Mesenchymal stem cell (in vitro differentiated cells and primary cell): ENCODE measurements around the gene C14orf132.

Experiments used
- DNase-seq: peaks from one replicate; pipeline ENCODE4 v3.0.0-alpha.2; 2013
- H2AFZ ChIP-seq: one replicate; pipeline ENCODE4 v1.6.1; 2013; ENCODE audit warnings: low read depth, mild to moderate bottlenecking, control low read depth, inconsistent platforms, low read length, moderate library complexity
- H2AK5ac ChIP-seq: 2 replicates; pipeline ENCODE4 v1.6.1; 2013; ENCODE audit warnings: low read length, moderate library complexity, mild to moderate bottlenecking, inconsistent platforms; ENCODE audit not compliant: severe bottlenecking
- H2BK120ac ChIP-seq: one replicate; pipeline ENCODE4 v1.6.1; 2013; ENCODE audit warnings: low read depth, mild to moderate bottlenecking, inconsistent platforms, low read length, moderate library complexity
- H2BK12ac ChIP-seq, 2 experiments: one replicate each; pipeline ENCODE4 v1.6.1; 2013; ENCODE audit warnings: inconsistent platforms in 2 of 2, low read length in 2 of 2, mild to moderate bottlenecking in 2 of 2, moderate library complexity in 2 of 2, control low read depth in 1 of 2
- H2BK15ac ChIP-seq: one replicate; pipeline ENCODE4 v1.6.1; 2013; ENCODE audit warnings: mild to moderate bottlenecking, low read depth, inconsistent platforms; ENCODE audit not compliant: poor library complexity, severe bottlenecking
- H2BK5ac ChIP-seq: 2 replicates; pipeline ENCODE4 v1.6.1; 2013; ENCODE audit warnings: low read depth, mild to moderate bottlenecking, low read length, control low read depth, inconsistent platforms; ENCODE audit not compliant: poor library complexity, severe bottlenecking
- H3K14ac ChIP-seq, 2 experiments: one replicate each; pipeline ENCODE4 v1.6.1; 2013; ENCODE audit warnings: inconsistent platforms in 2 of 2, low read length in 2 of 2, control low read depth in 1 of 2, mild to moderate bottlenecking in 1 of 2, moderate library complexity in 1 of 2
- H3K18ac ChIP-seq, 2 experiments: one replicate each; pipeline ENCODE4 v1.6.1; 2013; ENCODE audit warnings: inconsistent platforms in 2 of 2, low read length in 2 of 2, control low read depth in 1 of 2, low read depth in 1 of 2, mild to moderate bottlenecking in 1 of 2
- H3K23ac ChIP-seq, 2 experiments: one replicate each; pipeline ENCODE4 v1.6.1; 2013; ENCODE audit warnings: inconsistent platforms in 2 of 2, low read length in 2 of 2, mild to moderate bottlenecking in 2 of 2, moderate library complexity in 2 of 2, control low read depth in 1 of 2
- H3K27ac ChIP-seq: 2 replicates; pipeline ENCODE4 v1.5.1; 2013; ENCODE audit warnings: mild to moderate bottlenecking, moderate library complexity, low read length, control low read depth, inconsistent platforms; ENCODE audit not compliant: poor library complexity, severe bottlenecking
- H3K27me3 ChIP-seq, 2 experiments: 2 replicates each; pipeline versions ENCODE4 v1.6.1 to v1.7.0; 2013; ENCODE audit warnings: low read length in 2 of 2, mild to moderate bottlenecking in 2 of 2, moderate library complexity in 2 of 2, control low read depth in 1 of 2, inconsistent platforms in 1 of 2; ENCODE audit not compliant: control insufficient read depth in 1 of 2, insufficient read depth in 1 of 2
- H3K36me3 ChIP-seq, 2 experiments: 2 replicates each; pipeline versions ENCODE4 v1.6.1 to v1.7.0; 2013; ENCODE audit warnings: low read length in 2 of 2, control low read depth in 1 of 2, inconsistent platforms in 1 of 2, low read depth in 1 of 2, mild to moderate bottlenecking in 1 of 2; ENCODE audit not compliant: insufficient read depth in 2 of 2, control insufficient read depth in 1 of 2
- H3K4ac ChIP-seq, 2 experiments: one replicate each; pipeline ENCODE4 v1.6.1; 2013; ENCODE audit warnings: inconsistent platforms in 2 of 2, low read length in 2 of 2, mild to moderate bottlenecking in 2 of 2, moderate library complexity in 2 of 2, control low read depth in 1 of 2, low read depth in 1 of 2
- H3K4me1 ChIP-seq: 2 replicates; pipeline ENCODE4 v1.6.1; 2013; ENCODE audit warnings: low read depth, low read length, control low read depth; ENCODE audit not compliant: control insufficient read depth, insufficient read depth
- H3K4me2 ChIP-seq: 2 replicates; pipeline ENCODE4 v1.6.1; 2013; ENCODE audit warnings: low read length, mild to moderate bottlenecking, inconsistent platforms; ENCODE audit not compliant: poor library complexity, severe bottlenecking
- H3K4me3 ChIP-seq, 2 experiments: 2 replicates each; pipeline versions ENCODE4 v1.5.1 to v1.7.0; 2013; ENCODE audit warnings: low read length in 2 of 2, mild to moderate bottlenecking in 2 of 2, control low read depth in 1 of 2, low read depth in 1 of 2; ENCODE audit not compliant: insufficient read depth in 1 of 2
- H3K79me1 ChIP-seq: replicated peaks from 2 replicates; pipeline ENCODE4 v1.6.1; 2013; ENCODE audit warnings: mild to moderate bottlenecking, control low read depth, low read length, inconsistent platforms; ENCODE audit not compliant: poor library complexity, severe bottlenecking
- H3K9ac ChIP-seq: 2 replicates; pipeline ENCODE4 v1.7.0; 2013; ENCODE audit warnings: mild to moderate bottlenecking, low read length, moderate library complexity
- H3K9me3 ChIP-seq: 2 replicates; pipeline ENCODE4 v1.7.0; 2013; ENCODE audit warnings: mild to moderate bottlenecking, low read length; ENCODE audit not compliant: control insufficient read depth
- H4K8ac ChIP-seq: one replicate; pipeline ENCODE4 v1.6.1; 2013; ENCODE audit warnings: inconsistent platforms, mild to moderate bottlenecking, low read length, moderate library complexity
- H4K91ac ChIP-seq: one replicate; pipeline ENCODE4 v1.6.1; 2013; ENCODE audit warnings: mild to moderate bottlenecking, low read length, inconsistent platforms
- WGBS: methylation state at CpG from one replicate; pipeline ENCODE4 v1.1.7; 2013; ENCODE audit warnings: mixed read lengths; 5-methylcytosine and 5-hydroxymethylcytosine counted together

C14orf132 gene

DNA sequence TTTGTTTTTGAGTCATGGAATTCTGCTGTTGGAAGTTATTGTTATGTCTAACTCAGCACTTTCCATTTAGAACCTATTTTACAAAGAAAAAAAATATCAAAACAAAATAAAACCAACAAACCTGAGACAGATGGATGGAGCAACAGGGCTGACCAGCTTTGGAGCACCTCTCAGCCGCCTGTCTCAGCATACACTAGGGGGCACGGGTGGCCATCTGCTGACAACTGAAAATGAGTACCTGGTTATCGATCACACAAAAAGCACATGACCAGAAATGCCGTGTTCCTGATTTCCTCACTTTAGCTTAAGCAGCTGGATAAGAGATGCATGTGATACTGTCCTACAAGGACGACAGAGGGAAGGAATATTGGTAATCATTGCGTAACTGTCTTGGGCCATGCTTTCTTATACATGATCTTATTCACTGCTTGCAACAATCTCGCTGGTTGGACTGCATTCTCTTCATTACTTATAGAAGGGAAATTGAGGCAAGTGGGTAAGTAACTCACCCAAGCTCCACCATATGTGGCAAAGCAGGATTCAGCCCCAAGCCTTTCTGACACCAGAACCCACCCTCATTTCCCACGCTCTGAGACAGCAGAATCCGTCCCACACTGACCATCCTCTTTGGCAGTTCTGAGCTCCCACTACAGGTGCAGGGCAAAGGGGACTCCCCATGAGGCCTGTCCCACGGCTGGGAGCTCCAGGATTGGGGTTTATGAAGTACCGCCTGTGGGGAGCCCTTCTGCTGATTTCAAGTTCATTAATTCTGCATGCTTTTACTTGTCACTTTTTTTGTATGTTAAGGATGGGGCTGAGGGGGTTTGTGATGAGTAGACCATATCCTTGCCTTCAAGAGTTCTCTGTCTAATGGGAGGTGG lies 43.5 kb downstream of the C14orf132 start:
- H3K9me3 ChIP-seq: no peaks in the 10 kb centered on the region
- H3K14ac ChIP-seq: no peak overlapping the region
- H3K9ac ChIP-seq: no peak overlapping the region
- no peak overlapping the region for H2AK5ac ChIP-seq
- no peaks in the 10 kb centered on the region for H3K27me3 ChIP-seq
- H2BK5ac ChIP-seq: no peak overlapping the region
- peaks cover 47% of the 10 kb centered on the region for H3K79me1 ChIP-seq
- no peak overlapping the region for H3K4me3 ChIP-seq
- H3K27ac ChIP-seq: no peak overlapping the region
- H3K36me3 ChIP-seq: peaks cover 17 to 23% of the 10 kb centered on the region in 2 experiments
- H4K8ac ChIP-seq: no peak overlapping the region
- peaks cover 29% of the 10 kb centered on the region for H3K4me1 ChIP-seq
- H2BK12ac ChIP-seq: no peak overlapping the region
- 91% methylated on average over 11 of the region's 11 CpGs for WGBS
- H3K4ac ChIP-seq: no peak overlapping the region
- H3K23ac ChIP-seq: no peak overlapping the region
- H4K91ac ChIP-seq: no peak overlapping the region
- no peak overlapping the region for H3K4me2 ChIP-seq
- DNase-seq: no peak
- no peak overlapping the region for H2BK15ac ChIP-seq
- no peak overlapping the region for H2BK120ac ChIP-seq
- H2AFZ ChIP-seq: no peak overlapping the region
- no peak overlapping the region for H3K18ac ChIP-seq

DNA sequence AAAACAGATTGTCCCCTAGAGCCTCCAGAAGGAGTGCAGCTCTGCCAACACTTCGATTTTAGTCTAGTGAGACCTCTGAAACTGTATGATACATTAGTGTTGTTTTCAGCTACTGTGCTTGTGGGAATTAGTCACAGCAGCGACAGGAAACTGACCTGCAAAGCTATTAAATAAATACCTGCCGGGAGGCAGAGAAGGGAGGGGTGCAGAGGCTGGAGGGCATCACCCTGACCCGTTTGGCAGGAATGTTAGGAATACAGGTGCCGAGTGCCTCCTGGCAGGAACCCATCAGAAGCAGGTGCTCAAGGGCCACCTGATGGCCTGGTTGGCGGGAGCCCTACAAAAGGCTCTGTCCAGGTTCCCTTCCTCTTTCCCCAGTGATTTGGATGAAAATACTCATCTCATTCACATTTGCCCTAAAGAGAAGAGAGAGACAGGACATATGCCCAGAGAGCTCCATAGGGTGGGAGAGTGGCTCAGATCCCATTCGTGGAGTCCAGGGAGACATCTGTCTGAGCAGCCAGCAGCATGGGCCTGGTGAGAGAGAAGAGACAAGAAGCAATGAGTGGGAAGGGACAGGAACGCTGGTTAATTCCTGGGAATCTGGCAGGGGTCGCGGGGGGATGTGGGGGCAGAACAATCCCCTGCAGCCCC lies 44.6 kb downstream of the C14orf132 start:
- Histone ChIP-seq H3K36me3 (peaks cover 28 to 34% of the 10 kb centered on the region in 2 experiments), H2AFZ (no peak overlapping the region), H3K4me3 (no peak overlapping the region), H2BK12ac (no peak overlapping the region), H2BK15ac (no peak overlapping the region), H3K23ac (no peak overlapping the region), H2AK5ac (no peak overlapping the region), H3K9me3 (no peaks in the 10 kb centered on the region), H3K27me3 (no peaks in the 10 kb centered on the region), H3K4ac (no peak overlapping the region), H3K18ac (no peak overlapping the region), H4K91ac (no peak overlapping the region), H3K4me1 (peaks cover 29% of the 10 kb centered on the region), H3K79me1 (peaks cover 43% of the 10 kb centered on the region), H4K8ac (no peak overlapping the region), H2BK120ac (no peak overlapping the region), H3K4me2 (no peak overlapping the region), H3K14ac (no peak overlapping the region), H2BK5ac (no peak overlapping the region), H3K9ac (no peak overlapping the region), H3K27ac (no peak overlapping the region)
- WGBS: 78% methylated on average over 9 of the region's 10 CpGs
- DNase-seq: no peak

DNA sequence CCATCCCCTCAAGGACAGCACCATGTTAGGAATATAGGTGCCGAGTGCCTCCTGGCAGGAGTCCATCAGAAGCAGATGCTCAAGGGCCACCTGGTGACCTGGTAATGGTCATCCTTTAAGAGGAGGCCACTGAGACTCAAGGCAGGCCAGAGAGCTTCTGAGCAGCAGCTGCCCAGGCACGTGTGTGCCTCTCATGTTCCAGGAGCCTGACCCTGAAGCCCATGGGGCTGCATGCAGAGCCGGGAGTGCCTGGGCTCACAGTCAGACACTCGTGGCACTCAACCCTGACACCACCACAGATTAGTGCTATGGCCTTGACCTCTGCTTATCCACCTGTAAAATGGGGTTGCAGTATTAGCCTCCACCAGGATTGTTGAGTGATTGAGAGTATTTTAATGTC lies 45.6 kb downstream of the C14orf132 start:
- H2AFZ ChIP-seq: no peak overlapping the region
- H2AK5ac ChIP-seq: no peak overlapping the region
- H3K27me3 ChIP-seq: no peaks in the 10 kb centered on the region
- H3K14ac ChIP-seq: no peak overlapping the region
- H4K91ac ChIP-seq: no peak overlapping the region
- no peak overlapping the region for H3K9ac ChIP-seq
- no peaks in the 10 kb centered on the region for H3K9me3 ChIP-seq
- no peak overlapping the region for H3K4me2 ChIP-seq
- peaks cover 37 to 44% of the 10 kb centered on the region in 2 experiments for H3K36me3 ChIP-seq
- WGBS: 85% methylated on average over 4 of the region's 4 CpGs
- H3K4me1 ChIP-seq: peaks cover 33% of the 10 kb centered on the region
- H3K4ac ChIP-seq: no peak overlapping the region
- H3K27ac ChIP-seq: peak overlapping the region; percentile 64
- no peak for DNase-seq
- no peak overlapping the region for H3K23ac ChIP-seq
- no peak overlapping the region for H2BK12ac ChIP-seq
- H3K79me1 ChIP-seq: peaks cover 48% of the 10 kb centered on the region
- H2BK120ac ChIP-seq: no peak overlapping the region
- no peak overlapping the region for H3K4me3 ChIP-seq
- no peak overlapping the region for H2BK5ac ChIP-seq
- H2BK15ac ChIP-seq: no peak overlapping the region
- H4K8ac ChIP-seq: no peak overlapping the region
- no peak overlapping the region for H3K18ac ChIP-seq

DNA sequence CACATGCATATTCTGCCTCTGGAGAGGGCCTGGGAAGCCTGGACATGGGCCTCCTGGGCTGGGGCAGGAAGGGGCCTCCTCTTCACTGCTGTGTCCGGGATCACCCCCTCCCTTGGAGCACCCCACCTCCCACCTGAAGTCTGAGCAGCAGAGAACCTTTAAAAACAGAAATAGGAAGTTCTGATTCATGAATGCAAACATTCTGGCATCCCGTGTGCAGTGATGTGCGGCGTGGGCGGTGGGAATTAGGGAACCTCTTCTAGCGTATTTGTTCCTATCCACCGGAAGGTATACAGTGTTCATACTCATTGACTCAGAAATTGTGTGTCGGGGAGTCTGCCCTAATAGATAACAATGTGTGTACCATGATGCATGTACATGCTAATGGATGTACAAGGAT lies 46.2 kb downstream of the C14orf132 start:
- H3K36me3 ChIP-seq: peaks cover 38 to 45% of the 10 kb centered on the region in 2 experiments
- H3K27me3 ChIP-seq: no peaks in the 10 kb centered on the region
- WGBS: 91% methylated on average over 8 of the region's 8 CpGs
- no peak overlapping the region for H2AFZ ChIP-seq
- no peak overlapping the region for H3K14ac ChIP-seq
- H3K4me2 ChIP-seq: peak overlapping the region; percentile 42
- H3K4me3 ChIP-seq: peak overlapping the region in 1 of 2 experiments; percentile 4
- H3K23ac ChIP-seq: no peak overlapping the region
- no peak overlapping the region for H4K91ac ChIP-seq
- H2BK12ac ChIP-seq: no peak overlapping the region
- no peak for DNase-seq
- H3K4me1 ChIP-seq: peaks cover 35% of the 10 kb centered on the region
- H3K18ac ChIP-seq: no peak overlapping the region
- no peak overlapping the region for H3K9ac ChIP-seq
- H3K9me3 ChIP-seq: no peaks in the 10 kb centered on the region
- H3K4ac ChIP-seq: no peak overlapping the region
- no peak overlapping the region for H2BK5ac ChIP-seq
- peaks cover 46% of the 10 kb centered on the region for H3K79me1 ChIP-seq
- H4K8ac ChIP-seq: no peak overlapping the region
- no peak overlapping the region for H2BK15ac ChIP-seq
- no peak overlapping the region for H2BK120ac ChIP-seq
- H3K27ac ChIP-seq: peak overlapping the region; percentile 64
- H2AK5ac ChIP-seq: peak overlapping the region; percentile 20
